ENCODE measurements around the gene RNF224. TPM values are rescaled to one million over a fixed set of nuclear protein-coding genes. Genes with fewer than 3 reads are reported as not detected.

Gene RNF224
- total and polyA plus RNA-seq, 2 of the 13 experiments (the other 11 are each of a cell fraction or from before 2014, with no cell fraction given) = 0.09 TPM; not detected in 1

DNA sequence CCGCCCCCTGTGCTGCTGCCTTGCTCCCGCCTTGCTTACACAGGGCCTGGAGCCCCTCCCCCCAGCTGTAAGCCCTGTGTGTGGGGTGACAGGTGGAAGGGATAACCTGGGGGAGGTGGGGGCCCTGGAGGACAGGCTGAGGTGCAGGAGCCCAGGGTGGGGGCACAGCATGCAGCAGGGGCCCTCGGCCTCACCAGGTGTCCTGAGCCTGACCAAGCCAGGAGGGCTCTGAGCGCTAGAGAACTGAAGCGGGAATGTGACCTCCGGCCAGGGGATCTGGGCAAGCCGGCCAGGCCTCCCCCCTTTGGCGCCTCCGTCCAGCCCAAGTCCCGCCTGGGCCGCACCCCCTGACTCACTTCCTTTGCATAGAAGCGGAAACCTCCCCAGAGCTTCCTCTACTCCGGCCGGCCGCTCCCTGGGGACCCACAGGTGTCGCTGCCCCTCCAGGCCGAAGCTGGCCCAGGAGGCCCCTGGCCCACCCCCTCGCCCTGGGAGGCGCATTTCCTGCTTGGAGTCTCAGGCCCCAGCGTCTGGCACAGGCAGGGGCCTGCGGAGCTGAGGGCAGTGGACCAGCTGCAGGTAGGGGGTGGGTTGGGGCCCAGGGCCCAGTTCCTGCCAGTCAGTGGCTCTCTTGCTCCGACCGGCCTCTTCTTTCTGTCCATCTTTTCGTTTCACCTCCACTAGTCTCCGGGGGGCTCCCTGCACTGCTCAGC lies 50.2 kb downstream of the RNF224 start, which contains the start of gene TOR4A (continued):
- TF ChIP-seq ZNF569 (CRISPR knock-in tag; IDR thresholded peaks at IDR 0.05; ENCODE audit: borderline replicate concordance) (no peak), PHF8 (CRISPR knock-in tag; IDR thresholded peaks at IDR 0.05) (peak; percentile 91), FOXC1 (CRISPR knock-in tag; IDR thresholded peaks at IDR 0.05; ENCODE audit: borderline replicate concordance) (no peak; the same call in 1 of the 2 replicates), ISX (CRISPR knock-in tag; conservative IDR thresholded peaks at IDR 0.05) (no peak), GABPB1 (CRISPR knock-in tag; IDR thresholded peaks at IDR 0.05) (peak; percentile 91), SETDB1 (CRISPR knock-in tag; IDR thresholded peaks at IDR 0.05; ENCODE audit: borderline replicate concordance) (no peak), HHEX (CRISPR knock-in tag; IDR thresholded peaks at IDR 0.05) (no peak), U2AF1 (optimal IDR thresholded peaks at IDR 0.05; ENCODE audit: low read depth, low read length) (peak; percentile 53), RBFOX2 (IDR thresholded peaks at IDR 0.05; ENCODE audit: low read depth, low read length) (peak; percentile 87), IKZF4 (CRISPR knock-in tag; IDR thresholded peaks at IDR 0.05; ENCODE audit: borderline replicate concordance, low read depth, not compliant biosample characterization) (peak; percentile 63), ZFP90 (CRISPR knock-in tag; IDR thresholded peaks at IDR 0.05; ENCODE audit: borderline replicate concordance) (0 out of 2 replicates have a peak, but pooled peaks have one; percentile 25), ZNF878 (CRISPR knock-in tag; IDR thresholded peaks at IDR 0.05) (0 out of 2 replicates have a peak, but pooled peaks have one; percentile 55), RNF219 (CRISPR knock-in tag; IDR thresholded peaks at IDR 0.05) (0 out of 2 replicates have a peak, but pooled peaks have one; percentile 47), ZMYM3 (CRISPR knock-in tag; IDR thresholded peaks at IDR 0.05) (peak; percentile 21; the same call in 1 of the 2 replicates), ZBTB7B (CRISPR knock-in tag; IDR thresholded peaks at IDR 0.05) (peak; percentile 66), MZF1 (CRISPR knock-in tag; IDR thresholded peaks at IDR 0.05; ENCODE audit: borderline replicate concordance) (0 out of 2 replicates have a peak, but pooled peaks have one; percentile 54), SMC3 (IDR thresholded peaks at IDR 0.05; ENCODE audit: low read length) (no peak), FOXK1 (CRISPR knock-in tag; IDR thresholded peaks at IDR 0.05; ENCODE audit: borderline replicate concordance, low read depth) (0 out of 2 replicates have a peak, but pooled peaks have one; percentile 18), CEBPG (CRISPR knock-in tag; IDR thresholded peaks at IDR 0.05) (no peak)
- TF ChIP-seq, protein P1, sequence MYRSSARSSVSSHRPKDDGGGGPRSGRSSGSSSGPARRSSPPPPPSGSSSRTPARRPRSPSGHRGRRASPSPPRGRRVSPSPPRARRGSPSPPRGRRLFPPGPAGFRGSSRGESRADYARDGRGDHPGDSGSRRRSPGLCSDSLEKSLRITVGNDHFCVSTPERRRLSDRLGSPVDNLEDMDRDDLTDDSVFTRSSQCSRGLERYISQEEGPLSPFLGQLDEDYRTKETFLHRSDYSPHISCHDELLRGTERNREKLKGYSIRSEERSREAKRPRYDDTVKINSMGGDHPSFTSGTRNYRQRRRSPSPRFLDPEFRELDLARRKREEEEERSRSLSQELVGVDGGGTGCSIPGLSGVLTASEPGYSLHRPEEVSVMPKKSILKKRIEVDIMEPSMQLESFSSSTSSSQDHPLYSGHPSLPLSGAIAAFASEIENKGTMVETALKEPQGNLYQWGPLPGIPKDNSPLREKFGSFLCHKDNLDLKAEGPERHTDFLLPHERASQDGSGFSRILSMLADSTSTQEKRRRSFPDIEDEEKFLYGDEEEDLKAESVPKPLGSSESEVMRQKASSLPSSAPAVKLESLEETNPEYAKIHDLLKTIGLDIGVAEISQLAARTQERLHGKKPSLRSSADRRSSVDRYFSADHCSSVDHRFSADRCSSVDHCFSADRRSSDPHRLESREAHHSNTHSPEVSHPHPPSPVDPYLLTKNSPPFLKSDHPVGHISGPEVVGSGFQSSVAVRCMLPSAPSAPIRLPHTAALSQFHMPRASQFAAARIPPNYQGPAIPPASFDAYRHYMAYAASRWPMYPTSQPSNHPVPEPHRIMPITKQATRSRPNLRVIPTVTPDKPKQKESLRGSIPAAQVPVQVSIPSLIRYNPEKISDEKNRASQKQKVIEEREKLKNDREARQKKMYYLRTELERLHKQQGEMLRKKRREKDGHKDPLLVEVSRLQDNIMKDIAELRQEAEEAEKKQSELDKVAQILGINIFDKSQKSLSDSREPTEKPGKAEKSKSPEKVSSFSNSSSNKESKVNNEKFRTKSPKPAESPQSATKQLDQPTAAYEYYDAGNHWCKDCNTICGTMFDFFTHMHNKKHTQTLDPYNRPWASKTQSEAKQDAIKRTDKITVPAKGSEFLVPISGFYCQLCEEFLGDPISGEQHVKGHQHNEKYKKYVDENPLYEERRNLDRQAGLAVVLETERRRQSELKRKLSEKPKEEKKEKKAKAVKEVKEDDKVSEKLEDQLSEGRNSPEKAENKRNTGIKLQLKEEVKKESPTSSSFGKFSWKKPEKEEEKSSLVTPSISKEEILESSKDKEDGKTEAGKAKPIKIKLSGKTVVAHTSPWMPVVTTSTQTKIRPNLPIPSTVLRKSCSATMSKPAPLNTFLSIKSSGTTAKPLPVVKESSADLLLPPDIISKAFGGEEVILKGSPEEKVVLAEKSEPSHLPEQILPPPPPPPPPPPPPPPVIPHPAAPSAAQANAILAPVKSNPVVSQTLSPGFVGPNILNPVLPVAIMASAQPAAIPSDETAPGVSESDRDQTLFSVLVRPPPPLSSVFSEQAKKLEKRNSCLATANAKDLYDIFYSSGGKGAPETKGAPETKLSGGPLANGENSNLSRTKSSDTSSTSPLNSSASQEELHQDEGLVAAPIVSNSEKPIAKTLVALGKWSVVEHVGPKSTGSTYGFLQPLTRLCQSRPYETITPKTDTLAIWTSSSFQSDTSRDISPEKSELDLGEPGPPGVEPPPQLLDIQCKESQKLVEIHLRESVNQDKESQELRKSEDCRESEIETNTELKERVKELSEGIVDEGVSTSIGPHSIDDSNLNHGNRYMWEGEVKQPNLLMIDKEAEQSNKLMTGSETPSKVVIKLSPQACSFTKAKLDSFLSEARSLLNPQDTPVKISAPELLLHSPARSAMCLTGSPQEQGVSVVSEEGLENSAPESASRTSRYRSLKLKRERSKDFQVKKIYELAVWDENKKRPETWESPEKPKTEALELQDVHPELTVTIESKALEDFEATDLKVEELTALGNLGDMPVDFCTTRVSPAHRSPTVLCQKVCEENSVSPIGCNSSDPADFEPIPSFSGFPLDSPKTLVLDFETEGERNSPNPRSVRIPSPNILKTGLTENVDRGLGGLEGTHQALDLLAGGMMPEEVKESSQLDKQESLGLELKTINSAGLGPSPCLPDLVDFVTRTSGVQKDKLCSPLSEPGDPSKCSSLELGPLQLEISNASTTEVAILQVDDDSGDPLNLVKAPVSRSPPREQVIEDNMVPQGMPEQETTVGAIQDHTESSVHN (CRISPR knock-in tag; IDR thresholded peaks at IDR 0.05) = no peak
